CD4-positive, CD25-positive, alpha-beta regulatory T cell (primary cell): ENCODE results near the gene IFNL3. TPM values are rescaled to one million over a fixed set of nuclear protein-coding genes. Genes with fewer than 3 reads are reported as not detected.

Experiments
- ATAC-seq, 2 donors: fragments of 150-1000 bp; cut with Tn5 transposase; one replicate each; pipeline ENCODE4 v1.10.0; 2021; ENCODE audit warnings: low read depth in 2 of 2, moderate number of reproducible peaks in 2 of 2, moderate library complexity in 1 of 2
- DNase-seq, 3 donors: peaks; one replicate each; pipeline versions ENCODE4 v3.0.0 to v3.0.0-alpha.2; 2012 to 2022; ENCODE audit warnings: mixed read lengths in 1 of 3
- H3K27ac ChIP-seq: one replicate; pipeline ENCODE4 v1.7.0; 2013; ENCODE audit warnings: mild to moderate bottlenecking, low read length; ENCODE audit not compliant: insufficient read depth, poor library complexity, severe bottlenecking
- H3K27me3 ChIP-seq: one replicate; pipeline ENCODE4 v1.7.0; 2013; ENCODE audit warnings: low read length; ENCODE audit not compliant: control insufficient read depth, insufficient read depth
- H3K36me3 ChIP-seq: one replicate; pipeline ENCODE4 v1.7.0; 2013; ENCODE audit warnings: mild to moderate bottlenecking, low read length, moderate library complexity; ENCODE audit not compliant: control insufficient read depth, insufficient read depth
- H3K4me1 ChIP-seq: 2 replicates; pipeline ENCODE4 v1.7.0; 2013; ENCODE audit warnings: mild to moderate bottlenecking, low read length; ENCODE audit not compliant: insufficient read depth, control insufficient read depth, poor library complexity, severe bottlenecking
- H3K4me3 ChIP-seq: one replicate; pipeline ENCODE4 v1.7.0; 2013; ENCODE audit warnings: low read depth, mild to moderate bottlenecking, low read length, moderate library complexity
- H3K9me3 ChIP-seq, 2 experiments: 1 replicate in 1 of 2; 2 replicates in 1 of 2; pipeline ENCODE4 v1.7.0; 2013; ENCODE audit warnings: low read length in 2 of 2, mild to moderate bottlenecking in 1 of 2, moderate library complexity in 1 of 2; ENCODE audit not compliant: control insufficient read depth in 2 of 2
- H3K27ac Mint-ChIP-seq, 3 donors: one replicate each; pipeline ENCODE4 v1.8.0; 2020 to 2022; ENCODE audit warnings: mild to moderate bottlenecking in 3 of 3, mixed read lengths in 3 of 3, moderate library complexity in 2 of 3
- H3K27me3 Mint-ChIP-seq: one replicate; pipeline ENCODE4 v1.8.0; 2022; ENCODE audit warnings: mild to moderate bottlenecking, mixed read lengths
- H3K36me3 Mint-ChIP-seq: one replicate; pipeline ENCODE4 v1.8.0; 2020; ENCODE audit warnings: mixed read lengths
- H3K4me1 Mint-ChIP-seq, 4 donors: one replicate each; pipeline ENCODE4 v1.8.0; 2020 to 2022; ENCODE audit warnings: mixed read lengths in 4 of 4, mild to moderate bottlenecking in 1 of 4
- H3K4me3 Mint-ChIP-seq, 4 donors: one replicate each; pipeline ENCODE4 v1.8.0; 2020 to 2022; ENCODE audit warnings: mild to moderate bottlenecking in 4 of 4, mixed read lengths in 4 of 4, moderate library complexity in 3 of 4
- H3K9me3 Mint-ChIP-seq, 7 donors: one replicate each; pipeline ENCODE4 v1.8.0; 2020 to 2022; ENCODE audit warnings: mixed read lengths in 7 of 7, mild to moderate bottlenecking in 3 of 7, moderate library complexity in 2 of 7
- polyA plus RNA-seq, 4 donors: library from polyadenylated mRNA; unstranded; fragments of 300-500 nt; fragmentation: Illumina TruSeq; gene quantifications; one replicate each; pipeline ENCODE4 v1.2.3, GENCODE V29; 2021
- total RNA-seq: library from RNA; stranded (reverse); gene quantifications from one replicate; pipeline ENCODE4 v1.2.3, GENCODE V29; 2022

IFNL3 gene
- total and polyA plus RNA-seq, 5 donors from 2014 or later = not detected

DNA sequence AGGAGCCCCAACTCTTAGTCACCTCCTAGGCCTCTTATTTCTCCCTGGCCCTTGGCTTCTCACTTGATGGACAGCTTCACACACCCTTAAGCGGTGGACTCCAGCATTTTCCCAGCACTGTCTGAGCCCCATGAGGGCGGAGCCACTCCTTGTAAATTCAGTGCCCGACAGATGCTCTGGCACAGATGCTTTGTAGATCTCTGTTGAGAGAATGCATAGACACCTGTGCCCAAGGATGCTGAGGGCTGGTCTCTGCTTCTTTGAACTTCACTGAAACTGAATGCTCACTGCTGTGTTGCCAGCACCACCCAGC, 44.0 kb downstream of the IFNL3 start:
- Mint-ChIP-seq H3K27ac (peak overlapping the region in 1 of 3 donors; percentile 79), H3K4me3 (no peak overlapping the region), H3K9me3 (no peaks in the 10 kb centered on the region), H3K27me3 (peaks cover 67% of the 10 kb centered on the region), H3K36me3 (no peaks in the 10 kb centered on the region), H3K4me1 (peaks cover 0 to 15% (median 2%) of the 10 kb centered on the region in 4 donors)
- ATAC-seq (no peak), DNase-seq (no peak)
- Histone ChIP-seq H3K4me1 (peaks cover 14% of the 10 kb centered on the region), H3K27me3 (peaks cover 10% of the 10 kb centered on the region), H3K9me3 (no peaks in the 10 kb centered on the region), H3K36me3 (no peaks in the 10 kb centered on the region), H3K27ac (no peak overlapping the region), H3K4me3 (no peak overlapping the region)

DNA sequence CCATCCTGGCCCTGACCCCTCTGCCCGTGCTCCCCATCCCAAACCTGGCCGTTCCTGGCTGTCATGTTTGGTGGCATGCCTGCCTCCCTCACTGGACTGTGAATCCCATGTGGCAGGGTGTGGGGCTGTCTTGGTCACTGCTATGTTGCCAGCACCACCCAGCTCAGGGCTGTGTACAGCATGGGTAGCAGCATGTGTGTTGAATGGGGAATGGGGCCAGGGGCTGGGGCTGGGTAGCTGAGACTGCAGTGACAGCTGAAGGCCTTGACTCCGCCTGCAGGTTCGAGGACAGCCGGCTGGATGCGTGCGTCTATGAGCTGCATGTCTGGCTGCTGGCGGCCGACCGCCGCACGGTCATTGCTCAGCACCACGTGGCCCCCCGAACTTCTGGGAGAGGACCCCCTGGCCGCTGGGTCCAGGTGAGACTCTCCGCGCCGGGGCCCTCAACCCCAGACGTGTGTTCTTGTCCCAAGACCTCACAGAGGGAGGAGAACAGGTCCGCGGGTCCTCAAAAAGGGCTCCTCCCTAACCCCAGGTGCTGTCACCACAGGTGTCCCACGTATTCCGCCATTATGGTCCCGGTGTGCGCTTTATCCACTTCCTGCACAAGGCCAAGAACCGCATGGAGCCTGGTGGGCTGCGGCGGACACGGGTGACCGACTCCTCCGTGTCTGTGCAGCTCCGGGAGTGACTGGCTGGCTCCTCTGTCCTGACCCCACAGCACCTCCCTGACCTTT, 44.6 kb downstream of the IFNL3 start:
- H3K36me3 Mint-ChIP-seq = no peaks in the 10 kb centered on the region
- H3K4me1 ChIP-seq = peaks cover 19% of the 10 kb centered on the region
- no peaks in the 10 kb centered on the region for H3K9me3 ChIP-seq
- DNase-seq (no peak), ATAC-seq (no peak)
- H3K4me3 Mint-ChIP-seq = no peak overlapping the region
- H3K27me3 Mint-ChIP-seq = peaks cover 71% of the 10 kb centered on the region
- no peak overlapping the region for H3K27ac ChIP-seq
- peaks cover 0 to 20% (median 4%) of the 10 kb centered on the region in 4 donors for H3K4me1 Mint-ChIP-seq
- peaks cover 11% of the 10 kb centered on the region for H3K27me3 ChIP-seq
- H3K36me3 ChIP-seq = no peaks in the 10 kb centered on the region
- no peaks in the 10 kb centered on the region for H3K9me3 Mint-ChIP-seq
- no peak overlapping the region for H3K4me3 ChIP-seq
- H3K27ac Mint-ChIP-seq = peak overlapping the region in 1 of 3 donors; percentile 79

DNA sequence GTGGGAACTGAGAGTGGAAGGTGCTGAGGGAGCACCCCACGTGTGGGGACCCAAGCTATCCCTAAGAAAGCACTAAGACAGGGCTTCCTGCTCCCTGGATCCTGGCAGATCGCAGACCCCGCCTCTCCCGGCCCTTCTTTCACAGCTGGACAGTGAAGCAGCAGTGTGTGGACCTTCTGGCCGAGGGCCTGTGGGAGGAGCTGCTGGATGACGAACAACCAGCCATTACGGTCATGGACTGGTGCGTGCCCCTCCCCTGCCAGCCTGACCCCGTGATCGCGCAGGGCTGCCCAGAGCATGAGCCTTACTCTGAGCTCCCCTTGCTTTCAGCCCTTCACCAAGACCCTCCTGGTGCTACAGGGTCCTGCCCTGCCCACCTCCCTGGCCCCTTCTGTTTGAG, 45.8 kb downstream of the IFNL3 start:
- ATAC-seq = no peak
- H3K4me3 ChIP-seq = no peak overlapping the region

DNA sequence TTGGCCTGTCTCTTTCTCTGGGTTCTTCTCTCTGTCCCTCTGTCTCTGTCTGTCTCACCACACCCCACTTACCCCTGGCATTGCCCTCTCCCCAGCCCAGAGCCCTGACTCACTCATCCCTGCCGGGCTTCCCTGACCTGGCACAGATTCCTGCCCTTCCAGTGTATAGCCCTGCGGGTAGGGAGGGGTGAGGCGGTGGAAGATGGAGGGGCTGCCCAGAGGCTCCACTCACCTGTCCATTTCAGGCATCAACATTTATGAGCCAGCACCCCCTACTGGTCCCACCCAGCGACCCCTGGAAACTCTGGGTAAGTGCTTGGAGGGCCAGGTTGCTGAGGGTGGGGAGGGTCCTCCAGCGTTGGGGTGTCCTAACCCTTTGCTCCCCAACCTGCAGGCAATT, 47.0 kb downstream of the IFNL3 start:
- no peak overlapping the region for H3K27ac Mint-ChIP-seq

More for the DNA sequence above, 45.8 kb downstream of the IFNL3 start:
- Histone ChIP-seq H3K4me1 (peaks cover 21% of the 10 kb centered on the region), H3K27me3 (peaks cover 12% of the 10 kb centered on the region), H3K9me3 (no peaks in the 10 kb centered on the region), H3K36me3 (no peaks in the 10 kb centered on the region), H3K27ac (no peak overlapping the region)
- H3K27me3 Mint-ChIP-seq = peaks cover 73% of the 10 kb centered on the region
- H3K27ac Mint-ChIP-seq = no peak overlapping the region
- H3K36me3 Mint-ChIP-seq = no peaks in the 10 kb centered on the region
- H3K4me3 Mint-ChIP-seq = no peak overlapping the region
- DNase-seq = no peak
- H3K9me3 Mint-ChIP-seq = no peaks in the 10 kb centered on the region
- peaks cover 0 to 25% (median 6%) of the 10 kb centered on the region in 4 donors for H3K4me1 Mint-ChIP-seq

DNA sequence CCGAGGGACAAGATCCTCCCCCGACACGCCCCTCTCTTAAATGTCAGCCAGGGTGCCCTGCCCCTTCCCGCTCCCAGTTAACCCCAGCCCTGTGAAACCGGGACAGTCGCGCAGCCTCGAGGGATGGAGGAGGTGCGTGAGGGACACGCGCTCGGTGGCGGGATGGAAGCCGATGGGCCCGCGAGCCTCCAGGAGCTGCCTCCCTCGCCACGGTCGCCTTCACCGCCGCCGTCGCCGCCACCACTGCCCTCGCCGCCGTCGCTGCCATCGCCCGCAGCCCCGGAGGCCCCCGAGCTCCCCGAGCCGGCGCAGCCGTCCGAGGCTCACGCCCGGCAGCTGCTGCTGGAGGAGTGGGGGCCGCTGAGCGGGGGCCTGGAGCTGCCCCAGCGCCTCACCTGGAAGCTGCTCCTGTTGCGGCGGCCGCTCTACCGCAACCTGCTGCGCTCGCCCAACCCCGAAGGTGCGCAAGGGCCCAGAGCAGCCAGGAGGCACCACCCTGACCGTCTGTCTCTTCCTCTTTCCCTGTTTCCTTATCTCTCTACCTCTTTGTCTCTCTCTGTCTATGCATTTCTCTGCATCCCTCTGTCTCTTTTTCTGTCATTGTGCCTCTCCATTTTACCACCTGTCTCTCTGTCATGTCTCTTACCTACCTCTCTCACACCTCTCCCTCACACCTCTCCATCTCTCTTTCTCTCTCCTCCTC, 47.8 kb downstream of the IFNL3 start, which contains the start of gene NCCRP1:
TSS of gene NCCRP1 (plus strand) at position 105 of the 703 bp plus-strand sequence. CDS start at position 124, 19 bp downstream.
- Histone ChIP-seq H3K27me3 (peaks cover 8% of the 10 kb centered on the region), H3K4me1 (peaks cover 21% of the 10 kb centered on the region), H3K4me3 (no peak within 1 kb of the TSS), H3K36me3 (no peaks in the 10 kb centered on the region), H3K27ac (no peak within 1 kb of the TSS), H3K9me3 (no peaks in the 10 kb centered on the region)
- H3K27me3 Mint-ChIP-seq = peaks cover 73% of the 10 kb centered on the region
- no peak within 1 kb of the TSS for H3K27ac Mint-ChIP-seq
- no peaks in the 10 kb centered on the region for H3K9me3 Mint-ChIP-seq
- H3K36me3 Mint-ChIP-seq = no peaks in the 10 kb centered on the region
- peak within 1 kb of the TSS in 3 of 4 donors; percentile 59 to 78 (median 77) for H3K4me3 Mint-ChIP-seq
- H3K4me1 Mint-ChIP-seq = peaks cover 0 to 25% (median 6%) of the 10 kb centered on the region in 4 donors
- DNase-seq = no peak
- ATAC-seq = no peak

More for the DNA sequence above, 47.0 kb downstream of the IFNL3 start:
- H3K27ac ChIP-seq = no peak overlapping the region
- no peaks in the 10 kb centered on the region for H3K9me3 ChIP-seq
- peaks cover 21% of the 10 kb centered on the region for H3K4me1 ChIP-seq
- no peaks in the 10 kb centered on the region for H3K36me3 ChIP-seq
- H3K27me3 ChIP-seq = peaks cover 8% of the 10 kb centered on the region
- DNase-seq = no peak
- ATAC-seq = no peak
- no peak overlapping the region for H3K4me3 ChIP-seq
- Mint-ChIP-seq H3K9me3 (no peaks in the 10 kb centered on the region), H3K36me3 (no peaks in the 10 kb centered on the region), H3K4me3 (peak overlapping the region in 1 of 4 donors; percentile 77), H3K4me1 (peaks cover 0 to 25% (median 6%) of the 10 kb centered on the region in 4 donors), H3K27me3 (peaks cover 79% of the 10 kb centered on the region)

DNA sequence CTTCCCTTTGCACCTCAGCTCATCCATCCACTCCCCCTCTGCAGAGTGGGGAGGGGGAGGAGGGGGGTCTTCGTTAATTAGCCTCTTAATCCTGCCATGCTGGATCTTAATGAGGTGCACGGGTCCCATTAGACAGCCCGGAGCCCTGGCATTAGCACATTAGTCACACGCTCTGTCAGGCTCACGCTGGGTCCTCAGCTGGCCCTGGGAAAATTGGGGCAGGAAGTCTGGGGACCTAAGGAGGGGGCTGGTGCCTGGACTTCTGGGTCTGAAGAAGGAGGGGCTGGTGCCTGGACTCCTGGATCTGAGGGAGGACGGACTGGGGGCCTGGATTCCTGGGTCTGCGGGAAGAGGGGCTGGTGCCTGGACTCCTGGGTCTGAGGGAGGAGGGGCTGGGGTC, 48.5 kb downstream of the IFNL3 start:
- H3K36me3 Mint-ChIP-seq = no peaks in the 10 kb centered on the region
- Histone ChIP-seq H3K27me3 (peaks cover 8% of the 10 kb centered on the region), H3K4me1 (peaks cover 21% of the 10 kb centered on the region), H3K4me3 (no peak overlapping the region), H3K9me3 (no peaks in the 10 kb centered on the region), H3K36me3 (no peaks in the 10 kb centered on the region), H3K27ac (no peak overlapping the region)
- H3K27me3 Mint-ChIP-seq = peaks cover 67% of the 10 kb centered on the region
- no peak for DNase-seq
- no peak overlapping the region for H3K27ac Mint-ChIP-seq
- peaks cover 0 to 25% (median 6%) of the 10 kb centered on the region in 4 donors for H3K4me1 Mint-ChIP-seq
- peak overlapping the region in 1 of 4 donors; percentile 48 for H3K4me3 Mint-ChIP-seq
- no peak for ATAC-seq
- H3K9me3 Mint-ChIP-seq = no peaks in the 10 kb centered on the region

DNA sequence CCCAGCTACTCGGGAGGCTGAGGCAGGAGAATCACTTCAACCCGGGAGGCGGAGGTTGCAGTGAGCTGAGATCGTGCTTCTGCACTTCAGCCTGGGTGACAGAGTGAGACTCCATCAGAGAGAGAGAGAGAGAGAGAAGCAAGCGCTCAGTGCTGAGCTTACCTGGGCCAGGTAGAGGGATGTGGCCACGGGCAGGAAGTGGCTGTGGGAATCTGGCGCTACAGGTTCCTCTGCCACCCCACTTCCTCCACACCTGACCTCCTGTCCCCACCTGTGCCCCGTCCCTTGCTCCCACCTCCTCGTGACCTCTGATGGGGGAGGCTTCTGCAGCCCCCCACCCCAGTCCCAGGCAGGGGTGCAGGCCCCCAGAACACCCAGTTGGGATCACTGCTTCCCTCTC, 49.1 kb downstream of the IFNL3 start:
- H3K27ac Mint-ChIP-seq = peak overlapping the region in 1 of 3 donors; percentile 48
- peak overlapping the region in 2 of 4 donors; percentile 58 to 74 for H3K4me3 Mint-ChIP-seq
- ATAC-seq (peak; percentile 24 to 41), DNase-seq (peak in 2 of 3 donors; percentile 3 to 14)
- H3K4me1 Mint-ChIP-seq = peaks cover 0 to 25% (median 6%) of the 10 kb centered on the region in 4 donors
- H3K9me3 ChIP-seq = no peaks in the 10 kb centered on the region
- no peak overlapping the region for H3K4me3 ChIP-seq
- H3K36me3 Mint-ChIP-seq = no peaks in the 10 kb centered on the region
- peaks cover 21% of the 10 kb centered on the region for H3K4me1 ChIP-seq
- H3K27ac ChIP-seq = no peak overlapping the region
- H3K27me3 ChIP-seq = peaks cover 8% of the 10 kb centered on the region
- H3K27me3 Mint-ChIP-seq = peaks cover 61% of the 10 kb centered on the region
- no peaks in the 10 kb centered on the region for H3K36me3 ChIP-seq
- H3K9me3 Mint-ChIP-seq = no peaks in the 10 kb centered on the region
